PC-3 (cell line): ENCODE data around the gene CTTNBP2NL. TPM values are rescaled to one million over a fixed set of nuclear protein-coding genes. Genes with fewer than 3 reads are reported as not detected.

ENCODE experiments used
- ATAC-seq: fragments of 200-7000 bp; cut with Tn5 transposase; 2 replicates; pipeline ENCODE4 v1.9.1; 2020; ENCODE audit warnings: mild to moderate bottlenecking, moderate library complexity
- BruUV-seq: library from RNA; stranded (reverse); fragments of 400-500 nt; replicated peaks from 2 replicates; lab custom pipeline; 2021; lab: Mats Ljungman, UMichigan
- CTCF ChIA-PET: fragments of 300-600 bp; sonication (Branson Sonifier 250); formaldehyde crosslinking; loops from one replicate; lab custom pipeline; 2022; ENCODE audit warnings: antibody characterized with exemption; lab: Charles Lee
- POLR2A ChIA-PET: fragments of 300-600 bp; sonication (Branson Sonifier 250); formaldehyde crosslinking; loops from one replicate; lab custom pipeline; 2022; ENCODE audit warnings: antibody characterized with exemption; ENCODE audit not compliant: unreplicated experiment; lab: Charles Lee
- DNase-seq: peaks from one replicate; pipeline ENCODE4 v3.0.0-alpha.2; 2015
- H2AFZ ChIP-seq: fragments of 300-600 bp; sonication (generic); 2 replicates; pipeline ENCODE4 v1.6.0; 2016; ENCODE audit warnings: antibody characterized with exemption, low read length
- H3F3A ChIP-seq: fragments of 300-600 bp; sonication (generic); one replicate; pipeline ENCODE4 v1.6.0; 2017; ENCODE audit warnings: antibody characterized with exemption, low read length, control low read depth, mild to moderate bottlenecking; ENCODE audit not compliant: unreplicated experiment
- H3K27ac ChIP-seq: fragments of 300-600 bp; sonication (generic); 2 replicates; pipeline ENCODE4 v1.5.1; 2016; ENCODE audit warnings: mild to moderate bottlenecking, low read length
- H3K27me3 ChIP-seq: fragments of 300-600 bp; sonication (generic); 2 replicates; pipeline ENCODE4 v1.6.1; 2016; ENCODE audit warnings: low read length, mixed read lengths
- H3K36me3 ChIP-seq: fragments of 300-600 bp; sonication (generic); 2 replicates; pipeline ENCODE4 v1.6.1; 2016; ENCODE audit warnings: low read depth, mixed run types, low read length, mixed read lengths
- H3K4me1 ChIP-seq: fragments of 300-600 bp; sonication (generic); 2 replicates; pipeline ENCODE4 v1.5.1; 2016; ENCODE audit warnings: low read length; ENCODE audit not compliant: insufficient read depth
- H3K4me2 ChIP-seq: fragments of 300-600 bp; sonication (generic); 2 replicates; pipeline ENCODE4 v1.6.0; 2016; ENCODE audit warnings: low read length
- H3K4me3 ChIP-seq: fragments of 300-600 bp; sonication (generic); 2 replicates; pipeline ENCODE4 v1.5.1; 2016; ENCODE audit warnings: mild to moderate bottlenecking, low read length, mixed read lengths
- H3K79me2 ChIP-seq: fragments of 300-600 bp; sonication (generic); 2 replicates; pipeline ENCODE4 v1.6.1; 2017; ENCODE audit warnings: low read length, mixed read lengths
- H3K9ac ChIP-seq: fragments of 300-600 bp; sonication (generic); 2 replicates; pipeline ENCODE4 v1.6.0; 2016; ENCODE audit warnings: mild to moderate bottlenecking, low read length
- H3K9me2 ChIP-seq: fragments of 300-600 bp; sonication (generic); replicated peaks from 2 replicates; pipeline ENCODE4 v1.6.1; 2016; ENCODE audit warnings: mixed run types, low read length, mixed read lengths
- H3K9me3 ChIP-seq: fragments of 300-600 bp; sonication (generic); 2 replicates; pipeline ENCODE4 v1.6.1; 2016; ENCODE audit warnings: low read length, mixed read lengths
- H4K20me1 ChIP-seq: fragments of 300-600 bp; sonication (generic); 2 replicates; pipeline ENCODE4 v1.6.1; 2016; ENCODE audit warnings: low read length, mixed read lengths
- CTCF ChIP-seq: fragments of 300-600 bp; sonication (generic); conservative IDR thresholded peaks from 2 replicates; pipeline ENCODE4 v1.5.1; 2017; ENCODE audit warnings: antibody characterized with exemption, low read depth, mild to moderate bottlenecking, low read length
- EZH2 ChIP-seq: fragments of 300-600 bp; sonication (generic); IDR thresholded peaks from one replicate; pipeline ENCODE4 v1.6.1; 2017; ENCODE audit warnings: antibody characterized with exemption, mild to moderate bottlenecking, low read length; ENCODE audit not compliant: unreplicated experiment
- EZH2phosphoT487 ChIP-seq: fragments of 300-600 bp; sonication (generic); IDR thresholded peaks from 2 replicates; pipeline ENCODE4 v1.6.1; 2018; ENCODE audit warnings: mild to moderate bottlenecking, antibody characterized with exemption, low read length, borderline replicate concordance
- intact Hi-C: fragments of 100-400 bp; cut with micrococcal nuclease; formaldehyde crosslinking; loops from 2 replicates; pipeline ENCODE4 v1.9.0; 2023
- total RNA-seq: library from RNA; depleted of rRNA; stranded (reverse); fragments of >200 nt; gene quantifications from 2 replicates; pipeline ENCODE4 v1.2.3, GENCODE V29; 2014

The CTTNBP2NL gene
- total RNA-seq, 1 experiment from 2014 or later = 9.8 TPM

- no peak for ATAC-seq
Observed at GRCh38 chr1:112509005-112509659, 113.1 kb downstream of the CTTNBP2NL start.

GRCh38 chr1:112509660-112510178 lies 113.7 kb downstream of the CTTNBP2NL start:
- peaks cover 7% of the 10 kb centered on the region; the same call in 1 of the 2 replicates for H3K4me1 ChIP-seq
- ChIA-PET CTCF (no interaction called here), POLR2A (no interaction called here)
- no peaks in the 10 kb centered on the region for H3K27me3 ChIP-seq
- no peak for DNase-seq
- no peaks in the 10 kb centered on the region for H3K9me2 ChIP-seq
- no peak overlapping the region for H3K27ac ChIP-seq
- no peaks in the 10 kb centered on the region for H4K20me1 ChIP-seq
- H3K9me3 ChIP-seq = no peaks in the 10 kb centered on the region
- no peaks in the 10 kb centered on the region for H3K36me3 ChIP-seq
- no peaks in the 10 kb centered on the region for H3F3A ChIP-seq
- no peak for ATAC-seq
- TF ChIP-seq EZH2phosphoT487 (no peak), CTCF (no peak), EZH2 (no peak)
- H2AFZ ChIP-seq = no peak overlapping the region
- intact Hi-C loops = no loop called here
- no peak overlapping the region for H3K9ac ChIP-seq
- no peak overlapping the region for H3K4me3 ChIP-seq
- no peak overlapping the region for H3K4me2 ChIP-seq
- BruUV-seq = no TSS peak
- no peaks in the 10 kb centered on the region for H3K79me2 ChIP-seq

More at GRCh38 chr1:112509005-112509659, 113.1 kb downstream of the CTTNBP2NL start:
- H3K36me3 ChIP-seq = no peaks in the 10 kb centered on the region
- H3K9me3 ChIP-seq = no peaks in the 10 kb centered on the region
- no peaks in the 10 kb centered on the region for H3K9me2 ChIP-seq
- H3K4me2 ChIP-seq = peak overlapping the region; percentile 98
- no peak overlapping the region for H3K27ac ChIP-seq
- ChIA-PET CTCF (no interaction called here), POLR2A (no interaction called here)
- H4K20me1 ChIP-seq = no peaks in the 10 kb centered on the region
- peaks cover 7% of the 10 kb centered on the region; the same call in 1 of the 2 replicates for H3K4me1 ChIP-seq
- H2AFZ ChIP-seq = peak overlapping the region; percentile 95; the same call in 1 of the 2 replicates
- H3K9ac ChIP-seq = no peak overlapping the region
- DNase-seq = no peak
- no TSS peak for BruUV-seq
- intact Hi-C loops = no loop called here
- TF ChIP-seq EZH2phosphoT487 (no peak), CTCF (no peak), EZH2 (no peak)
- peak overlapping the region; percentile 72; the same call in 1 of the 2 replicates for H3K4me3 ChIP-seq
- no peaks in the 10 kb centered on the region for H3F3A ChIP-seq
- H3K79me2 ChIP-seq = no peaks in the 10 kb centered on the region
- H3K27me3 ChIP-seq = no peaks in the 10 kb centered on the region

- intact Hi-C loops = no loop called here
- H3K27ac ChIP-seq = no peak overlapping the region
- POLR2A ChIA-PET = no interaction called here
- BruUV-seq = no TSS peak
- DNase-seq = no peak
- no peaks in the 10 kb centered on the region for H3K36me3 ChIP-seq
- no peaks in the 10 kb centered on the region for H4K20me1 ChIP-seq
- CTCF ChIA-PET = no interaction called here
- H3F3A ChIP-seq = no peaks in the 10 kb centered on the region
- H3K27me3 ChIP-seq = no peaks in the 10 kb centered on the region
- H2AFZ ChIP-seq = no peak overlapping the region
- H3K9ac ChIP-seq = no peak overlapping the region
- H3K79me2 ChIP-seq = no peaks in the 10 kb centered on the region
- H3K4me3 ChIP-seq = no peak overlapping the region
- no peak overlapping the region for H3K4me2 ChIP-seq
- no peak for ATAC-seq
- H3K4me1 ChIP-seq = peaks cover 8% of the 10 kb centered on the region
- no peak for TF ChIP-seq CTCF
- no peak for TF ChIP-seq EZH2phosphoT487
- TF ChIP-seq EZH2 = no peak
- H3K9me3 ChIP-seq = no peaks in the 10 kb centered on the region
- no peaks in the 10 kb centered on the region for H3K9me2 ChIP-seq
Observed at GRCh38 chr1:112510340-112510739, 114.3 kb downstream of the CTTNBP2NL start.
